AG09309 (cell line): ENCODE results near the gene PRR5L.
A peak's percentile ranks its signal among the peaks of the same experiment; 100 is the strongest.

Experiments
- DNase-seq: peaks from one replicate; pipeline ENCODE4 v3.0.0-alpha.2; 2010; ENCODE audit warnings: low read depth
- H3K4me3 ChIP-seq: 2 replicates; pipeline ENCODE4 v1.5.1; 2011; ENCODE audit warnings: mild to moderate bottlenecking, low read depth, low read length, moderate library complexity; ENCODE audit not compliant: control insufficient read depth
- TF ChIP-seq, protein P1 (sequence below): IDR thresholded peaks from 2 replicates; pipeline ENCODE4 v1.5.1; 2011; ENCODE audit warnings: mild to moderate bottlenecking, low read depth, low read length, inconsistent platforms; ENCODE audit not compliant: insufficient read depth, control insufficient read depth; ENCODE audit errors: missing control alignments

The PRR5L gene

GRCh38 chr11:36490026-36490806 lies 194.1 kb downstream of the PRR5L start:
- H3K4me3 ChIP-seq: no peak overlapping the region
- no peak for DNase-seq
- TF ChIP-seq, protein P1, sequence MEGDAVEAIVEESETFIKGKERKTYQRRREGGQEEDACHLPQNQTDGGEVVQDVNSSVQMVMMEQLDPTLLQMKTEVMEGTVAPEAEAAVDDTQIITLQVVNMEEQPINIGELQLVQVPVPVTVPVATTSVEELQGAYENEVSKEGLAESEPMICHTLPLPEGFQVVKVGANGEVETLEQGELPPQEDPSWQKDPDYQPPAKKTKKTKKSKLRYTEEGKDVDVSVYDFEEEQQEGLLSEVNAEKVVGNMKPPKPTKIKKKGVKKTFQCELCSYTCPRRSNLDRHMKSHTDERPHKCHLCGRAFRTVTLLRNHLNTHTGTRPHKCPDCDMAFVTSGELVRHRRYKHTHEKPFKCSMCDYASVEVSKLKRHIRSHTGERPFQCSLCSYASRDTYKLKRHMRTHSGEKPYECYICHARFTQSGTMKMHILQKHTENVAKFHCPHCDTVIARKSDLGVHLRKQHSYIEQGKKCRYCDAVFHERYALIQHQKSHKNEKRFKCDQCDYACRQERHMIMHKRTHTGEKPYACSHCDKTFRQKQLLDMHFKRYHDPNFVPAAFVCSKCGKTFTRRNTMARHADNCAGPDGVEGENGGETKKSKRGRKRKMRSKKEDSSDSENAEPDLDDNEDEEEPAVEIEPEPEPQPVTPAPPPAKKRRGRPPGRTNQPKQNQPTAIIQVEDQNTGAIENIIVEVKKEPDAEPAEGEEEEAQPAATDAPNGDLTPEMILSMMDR: no peak

- no peak for DNase-seq
- TF ChIP-seq, protein P1: peak; percentile 75
- H3K4me3 ChIP-seq: no peak overlapping the region
These were observed 196.7 kb downstream of the PRR5L start for GRCh38 chr11:36492724-36493304.

DNA sequence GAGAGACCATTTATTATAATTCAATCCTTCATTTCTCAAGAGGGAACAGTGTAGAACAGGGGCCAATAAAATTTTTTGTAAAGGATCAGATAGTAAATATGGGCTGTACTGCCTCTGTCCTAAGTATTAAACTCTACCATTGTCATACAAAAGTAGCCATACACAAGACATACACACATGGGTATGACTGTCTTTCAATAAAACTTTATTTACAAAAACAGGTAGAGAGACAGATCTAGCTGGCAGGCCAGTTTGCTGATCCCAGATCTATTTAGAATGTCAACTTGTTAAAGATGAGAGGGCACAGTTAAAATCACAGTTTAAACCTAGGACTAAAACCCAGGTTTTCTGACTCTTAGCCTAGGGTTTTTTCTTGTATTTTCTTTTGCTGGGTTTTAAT lies 197.2 kb downstream of the PRR5L start:
- DNase-seq: no peak
- TF ChIP-seq, protein P1: no peak
- no peak overlapping the region for H3K4me3 ChIP-seq

GRCh38 chr11:36498721-36499120 lies 202.6 kb downstream of the PRR5L start:
- TF ChIP-seq, protein P1: no peak
- DNase-seq: no peak
- H3K4me3 ChIP-seq: no peak overlapping the region

- DNase-seq: no peak
- H3K4me3 ChIP-seq: no peak overlapping the region
- TF ChIP-seq, protein P1: no peak
These were observed 203.2 kb downstream of the PRR5L start for GRCh38 chr11:36499315-36499714.

GRCh38 chr11:36500315-36500721 lies 204.2 kb downstream of the PRR5L start:
- peak; percentile 71 for DNase-seq
- TF ChIP-seq, protein P1: no peak
- no peak overlapping the region for H3K4me3 ChIP-seq
